Measurements from ENCODE around the gene PRKCE. TPM values are rescaled to one million over a fixed set of nuclear protein-coding genes. Genes with fewer than 3 reads are reported as not detected.

The PRKCE gene
- polyA plus RNA-seq, 3 donors: 1.3 to 7.7 (median 2.3) TPM

GRCh38 chr2:45844796-45845457 is 193.5 kb downstream of the PRKCE start:
- no peaks in the 10 kb centered on the region for H3K27me3 Mint-ChIP-seq (ENCODE audit: low read depth in 3 of 3)
- Histone ChIP-seq H3K4me3 (replicated peaks in 1 of 3; ENCODE audit: low read depth in 2 of 3, low read length in 3 of 3) (no peak overlapping the region), H3K79me2 (ENCODE audit: insufficient read depth, low read length) (no peaks in the 10 kb centered on the region), H2AFZ (ENCODE audit: insufficient read depth, low read depth, low read length, poor library complexity, severe bottlenecking) (no peak overlapping the region), H3K27ac (ENCODE audit: low read depth in 1 of 2, low read length in 2 of 2) (no peak overlapping the region), H4K20me1 (ENCODE audit: insufficient read depth, low read length) (no peaks in the 10 kb centered on the region), H3K4me1 (ENCODE audit: control insufficient read depth in 1 of 2, insufficient read depth in 2 of 2, low read length in 2 of 2) (peaks cover 31 to 41% of the 10 kb centered on the region in 2 donors), H3K9me3 (replicated peaks in 1 of 2; ENCODE audit: control insufficient read depth in 1 of 2, insufficient read depth in 1 of 2, low read length in 2 of 2) (no peaks in the 10 kb centered on the region), H3K36me3 (replicated peaks in 1 of 2; ENCODE audit: control insufficient read depth in 1 of 2, insufficient read depth in 2 of 2, low read length in 2 of 2) (peaks cover 0 to 14% of the 10 kb centered on the region in 2 donors), H3K27me3 (ENCODE audit: control insufficient read depth in 2 of 2, insufficient read depth in 2 of 2, low read length in 2 of 2) (no peaks in the 10 kb centered on the region), H3K4me2 (replicated peaks; ENCODE audit: extremely low read depth, low read length, poor library complexity, severe bottlenecking) (no peak overlapping the region), H3K9ac (ENCODE audit: insufficient read depth, low read length, poor library complexity, severe bottlenecking) (no peak overlapping the region)
- peaks cover 6 to 17% of the 10 kb centered on the region in 2 donors for H3K36me3 Mint-ChIP-seq
- no CpG with 5 or more reads among the region's 3 CpGs for WGBS (ENCODE audit: insufficient coverage)
- intact Hi-C loops (cut with micrococcal nuclease): no loop called here
- TF ChIP-seq CTCF (IDR thresholded peaks at IDR 0.05): no peak
- no peak overlapping the region for H3K4me3 Mint-ChIP-seq
- H3K27ac Mint-ChIP-seq: peak overlapping the region in 1 of 7 donors; percentile 74
- DNase-seq: no peak
- H3K9me3 Mint-ChIP-seq: peaks cover 0 to 2% (median 0%) of the 10 kb centered on the region in 7 donors
- H3K4me1 Mint-ChIP-seq: peaks cover 59% of the 10 kb centered on the region

GRCh38 chr2:45845566-45845965 is 194.1 kb downstream of the PRKCE start:
- Histone ChIP-seq H4K20me1 (ENCODE audit: insufficient read depth, low read length) (no peaks in the 10 kb centered on the region), H3K9ac (ENCODE audit: insufficient read depth, low read length, poor library complexity, severe bottlenecking) (no peak overlapping the region), H3K27ac (ENCODE audit: low read depth in 1 of 2, low read length in 2 of 2) (no peak overlapping the region), H3K79me2 (ENCODE audit: insufficient read depth, low read length) (no peaks in the 10 kb centered on the region), H2AFZ (ENCODE audit: insufficient read depth, low read depth, low read length, poor library complexity, severe bottlenecking) (no peak overlapping the region), H3K27me3 (ENCODE audit: control insufficient read depth in 2 of 2, insufficient read depth in 2 of 2, low read length in 2 of 2) (no peaks in the 10 kb centered on the region), H3K4me2 (replicated peaks; ENCODE audit: extremely low read depth, low read length, poor library complexity, severe bottlenecking) (no peak overlapping the region), H3K4me1 (ENCODE audit: control insufficient read depth in 1 of 2, insufficient read depth in 2 of 2, low read length in 2 of 2) (peaks cover 31 to 41% of the 10 kb centered on the region in 2 donors), H3K4me3 (replicated peaks in 1 of 3; ENCODE audit: low read depth in 2 of 3, low read length in 3 of 3) (no peak overlapping the region), H3K36me3 (replicated peaks in 1 of 2; ENCODE audit: control insufficient read depth in 1 of 2, insufficient read depth in 2 of 2, low read length in 2 of 2) (peaks cover 0 to 14% of the 10 kb centered on the region in 2 donors), H3K9me3 (replicated peaks in 1 of 2; ENCODE audit: control insufficient read depth in 1 of 2, insufficient read depth in 1 of 2, low read length in 2 of 2) (no peaks in the 10 kb centered on the region)
- Mint-ChIP-seq H3K27ac (no peak overlapping the region), H3K4me3 (no peak overlapping the region), H3K27me3 (ENCODE audit: low read depth in 3 of 3) (no peaks in the 10 kb centered on the region), H3K36me3 (peaks cover 6 to 17% of the 10 kb centered on the region in 2 donors), H3K4me1 (peaks cover 53% of the 10 kb centered on the region), H3K9me3 (peaks cover 0 to 2% (median 0%) of the 10 kb centered on the region in 7 donors)
- no CpG with 5 or more reads among the region's 6 CpGs for WGBS (ENCODE audit: insufficient coverage)
- intact Hi-C loops (cut with micrococcal nuclease): no loop called here
- DNase-seq: no peak
- TF ChIP-seq CTCF (IDR thresholded peaks at IDR 0.05): no peak
